KOPT-K1 (cell line): Measurements from ENCODE around the gene DBNL.

ENCODE experiments used
- H3K27ac ChIP-seq: fragments of 200-600 bp; sonication (generic); 2 replicates; pipeline ENCODE4 v1.5.1; 2016; ENCODE audit warnings: antibody characterized with exemption, mild to moderate bottlenecking, low read depth, low read length; ENCODE audit not compliant: poor library complexity, severe bottlenecking
- H3K36me3 ChIP-seq: fragments of 200-600 bp; sonication (generic); 2 replicates; pipeline ENCODE4 v1.5.1; 2017; ENCODE audit warnings: antibody characterized with exemption, mild to moderate bottlenecking, low read length, moderate library complexity; ENCODE audit not compliant: insufficient read depth
- H3K9me3 ChIP-seq: fragments of 200-600 bp; sonication (generic); 2 replicates; pipeline ENCODE4 v1.5.1; 2017; ENCODE audit warnings: antibody characterized with exemption, low read length, mild to moderate bottlenecking; ENCODE audit not compliant: insufficient read depth, poor library complexity, severe bottlenecking

DBNL gene

DNA sequence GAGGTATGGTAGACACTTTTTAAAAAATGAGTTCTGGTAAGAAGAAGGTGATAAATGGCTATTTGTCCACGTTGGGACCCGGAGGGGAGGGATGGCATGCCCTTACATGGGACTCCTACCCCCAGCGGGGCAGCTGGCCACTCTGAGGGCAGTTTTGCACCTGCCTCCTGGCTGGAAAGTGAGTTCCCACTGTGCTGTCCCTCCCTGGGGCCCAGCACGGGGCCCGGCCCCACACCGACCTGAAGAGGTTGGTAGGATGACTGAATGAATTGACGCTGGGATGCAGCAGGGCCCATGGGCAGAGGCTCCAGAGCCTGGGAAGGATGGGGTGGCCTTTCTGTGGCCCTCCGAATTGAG is 59.0 kb downstream of the DBNL start:
- H3K27ac ChIP-seq, result peak overlapping the region; percentile 100
- H3K36me3 ChIP-seq, result peaks cover 38% of the 10 kb centered on the region
- no peaks in the 10 kb centered on the region for H3K9me3 ChIP-seq

DNA sequence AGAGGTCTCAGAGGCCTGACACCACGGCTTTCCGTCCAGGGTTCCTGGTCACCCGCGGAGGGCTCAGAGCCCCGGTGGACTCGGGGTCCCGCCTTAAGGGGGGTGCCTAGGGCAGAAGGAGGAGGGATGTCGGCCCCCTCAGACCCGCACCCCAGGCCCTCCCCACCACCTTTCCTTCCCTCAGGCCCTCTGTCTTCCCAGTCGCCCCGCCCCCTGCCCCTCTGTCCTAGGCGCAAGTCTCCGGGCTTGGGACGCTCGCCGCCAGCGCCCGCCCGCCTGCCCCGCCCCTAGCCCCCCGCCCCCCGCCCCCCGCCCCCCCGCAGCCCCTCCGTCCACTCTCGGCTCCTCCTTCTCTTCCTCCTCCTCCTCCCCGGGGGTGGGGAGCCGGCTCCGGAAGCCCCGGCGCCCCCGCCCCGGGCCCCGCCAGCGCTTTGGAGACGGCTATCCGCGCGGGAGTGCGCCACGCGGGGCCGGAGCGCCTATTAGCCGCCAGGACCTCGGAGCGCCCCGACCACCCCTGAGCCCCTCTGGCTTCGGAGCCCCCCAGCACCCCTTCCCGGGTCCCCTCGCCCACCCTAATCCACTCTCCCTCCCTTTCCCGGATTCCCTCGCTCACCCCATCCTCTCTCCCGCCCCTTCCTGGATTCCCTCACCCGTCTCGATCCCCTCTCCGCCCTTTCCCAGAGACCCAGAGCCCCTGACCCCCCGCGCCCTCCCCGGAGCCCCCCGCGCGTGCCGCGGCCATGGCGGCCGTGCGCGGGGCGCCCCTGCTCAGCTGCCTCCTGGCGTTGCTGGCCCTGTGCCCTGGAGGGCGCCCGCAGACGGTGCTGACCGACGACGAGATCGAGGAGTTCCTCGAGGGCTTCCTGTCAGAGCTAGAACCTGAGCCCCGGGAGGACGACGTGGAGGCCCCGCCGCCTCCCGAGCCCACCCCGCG is 59.7 kb downstream of the DBNL start, which contains the start of gene AEBP1:
Gene AEBP1 (plus strand): TSS at position 423 of the 937 bp plus-strand sequence. CDS start 321 bp downstream, at position 744.
- H3K27ac ChIP-seq, result peak within 1 kb of the TSS; percentile 100

DNA sequence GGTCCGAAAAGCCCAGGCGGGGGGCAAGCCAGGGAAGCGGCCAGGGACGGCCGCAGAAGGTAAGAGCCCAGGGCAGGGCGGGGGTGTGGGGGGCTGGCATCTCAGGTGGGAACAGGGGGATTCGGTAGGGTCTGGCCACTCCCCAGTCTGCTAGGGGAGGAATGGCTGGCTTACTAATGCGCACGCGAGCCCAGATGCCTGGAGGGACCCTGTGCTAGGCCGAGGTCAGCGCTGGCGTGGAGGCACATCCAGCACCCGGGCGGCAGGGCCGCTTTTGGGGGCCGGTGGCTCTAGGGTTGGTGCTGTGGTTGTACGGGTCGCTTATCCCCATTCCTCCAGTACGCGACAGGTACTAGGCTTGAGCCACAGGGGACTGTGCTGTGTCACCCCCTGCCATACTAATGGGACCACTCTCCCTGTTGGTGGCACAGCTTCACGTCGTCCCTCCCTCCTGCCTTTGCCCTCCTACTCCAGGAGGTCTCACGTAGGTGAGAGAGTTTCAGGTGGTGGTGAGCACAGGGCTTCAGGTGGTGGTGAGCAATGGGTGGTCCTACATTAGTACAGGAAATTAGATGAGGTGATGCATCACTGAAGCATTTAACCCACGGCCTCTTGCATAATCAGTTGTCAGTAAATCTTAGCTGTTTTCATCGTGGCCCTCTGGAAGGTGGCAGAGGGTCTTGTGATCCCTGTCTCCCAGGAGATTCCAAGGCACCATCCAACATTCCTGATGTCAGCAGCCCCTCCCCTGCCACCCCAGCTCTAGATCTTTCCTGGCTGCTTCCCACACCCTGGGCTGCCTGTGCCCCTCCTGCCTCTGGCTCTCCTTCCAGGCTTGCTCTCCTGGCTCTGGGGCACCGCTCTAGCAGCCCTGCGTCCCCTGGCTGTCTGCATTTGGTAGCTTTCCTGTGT is 60.6 kb downstream of the DBNL start:
- H3K36me3 ChIP-seq, result peaks cover 54% of the 10 kb centered on the region
- H3K27ac ChIP-seq, result peak overlapping the region; percentile 100
- H3K9me3 ChIP-seq, result no peaks in the 10 kb centered on the region

More for the DNA sequence above, 59.7 kb downstream of the DBNL start, which contains the start of gene AEBP1:
- Histone ChIP-seq H3K9me3 (no peaks in the 10 kb centered on the region), H3K36me3 (peaks cover 45% of the 10 kb centered on the region)

DNA sequence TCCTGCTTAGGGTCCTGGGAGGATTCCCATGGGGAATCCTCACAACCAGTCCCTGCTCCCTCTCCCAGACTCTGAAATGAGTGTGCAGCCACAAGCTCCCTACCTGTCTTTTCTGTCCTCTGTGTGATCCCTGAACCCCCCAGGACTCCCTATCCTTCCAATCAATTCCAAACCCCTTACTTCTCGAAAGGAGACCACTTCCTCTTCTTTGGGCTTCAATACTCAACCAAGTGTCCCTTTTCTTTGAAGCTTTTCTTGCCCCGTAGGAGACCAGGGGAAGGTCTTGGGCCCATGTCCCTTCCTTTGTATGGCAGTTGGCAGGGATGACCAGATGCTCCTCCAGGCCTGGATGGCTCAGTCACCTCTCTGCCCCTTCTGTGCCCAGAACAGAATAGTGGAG is 61.3 kb downstream of the DBNL start:
- H3K9me3 ChIP-seq, result no peaks in the 10 kb centered on the region
- peaks cover 61% of the 10 kb centered on the region for H3K36me3 ChIP-seq
- H3K27ac ChIP-seq, result peak overlapping the region; percentile 100

DNA sequence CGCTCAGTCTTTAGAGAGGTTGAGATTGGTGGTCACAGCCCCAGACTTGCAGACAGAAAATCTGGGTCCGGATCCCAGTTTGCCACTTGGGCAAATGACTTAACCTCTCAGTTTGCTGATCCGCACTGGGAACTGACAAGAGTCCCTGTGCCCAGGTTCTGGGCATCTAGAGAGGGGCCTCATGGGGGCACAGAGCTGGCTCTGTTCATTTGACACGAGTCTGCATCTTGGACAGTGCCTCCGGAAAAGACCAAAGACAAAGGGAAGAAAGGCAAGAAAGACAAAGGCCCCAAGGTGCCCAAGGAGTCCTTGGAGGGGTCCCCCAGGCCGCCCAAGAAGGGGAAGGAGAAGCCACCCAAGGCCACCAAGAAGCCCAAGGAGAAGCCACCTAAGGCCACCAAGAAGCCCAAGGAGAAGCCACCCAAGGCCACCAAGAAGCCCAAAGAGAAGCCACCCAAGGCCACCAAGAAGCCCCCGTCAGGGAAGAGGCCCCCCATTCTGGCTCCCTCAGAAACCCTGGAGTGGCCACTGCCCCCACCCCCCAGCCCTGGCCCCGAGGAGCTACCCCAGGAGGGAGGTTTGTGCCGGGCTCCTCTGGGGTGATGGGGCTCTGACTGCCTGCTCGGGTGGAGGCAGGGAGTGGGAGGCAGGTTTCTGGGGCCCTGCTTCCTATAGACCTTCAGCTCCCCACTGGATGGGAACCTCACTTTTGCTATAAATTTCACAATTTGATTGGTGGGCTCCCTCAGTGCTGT is 62.0 kb downstream of the DBNL start:
- Histone ChIP-seq H3K9me3 (no peaks in the 10 kb centered on the region), H3K36me3 (peaks cover 68% of the 10 kb centered on the region), H3K27ac (peak overlapping the region; percentile 100)

DNA sequence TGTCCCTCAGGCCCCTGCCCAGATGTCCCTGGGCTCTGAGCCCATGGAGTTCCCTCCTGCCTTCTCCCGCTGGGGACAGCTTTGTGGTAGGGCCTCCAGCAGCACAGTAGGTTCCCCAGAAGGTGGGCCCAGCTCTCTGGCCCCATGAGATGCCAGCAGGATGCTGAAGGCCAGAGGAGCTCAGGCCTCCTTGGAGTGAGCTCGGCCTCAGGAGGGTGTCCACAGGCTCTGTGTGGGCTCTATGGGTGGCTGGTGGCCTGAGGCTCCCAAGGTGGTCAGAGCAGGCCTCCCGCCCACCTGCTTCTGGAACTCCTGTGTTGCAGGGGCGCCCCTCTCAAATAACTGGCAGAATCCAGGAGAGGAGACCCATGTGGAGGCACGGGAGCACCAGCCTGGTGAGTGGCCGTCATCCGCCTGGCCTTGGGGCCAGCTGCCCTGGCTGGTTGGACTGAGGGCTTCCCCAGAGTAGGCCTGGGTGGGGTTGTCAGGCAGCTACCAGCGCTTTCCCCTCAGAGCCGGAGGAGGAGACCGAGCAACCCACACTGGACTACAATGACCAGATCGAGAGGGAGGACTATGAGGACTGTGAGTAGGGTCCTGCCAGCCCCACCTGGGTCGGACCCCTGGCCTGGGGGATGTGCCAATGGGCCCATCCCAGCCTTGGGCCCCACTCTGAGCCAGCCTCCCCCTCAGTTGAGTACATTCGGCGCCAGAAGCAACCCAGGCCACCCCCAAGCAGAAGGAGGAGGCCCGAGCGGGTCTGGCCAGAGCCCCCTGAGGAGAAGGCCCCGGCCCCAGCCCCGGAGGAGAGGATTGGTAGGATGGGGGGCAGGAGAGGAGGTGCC is 62.8 kb downstream of the DBNL start:
- peak overlapping the region; percentile 100 for H3K27ac ChIP-seq
- no peaks in the 10 kb centered on the region for H3K9me3 ChIP-seq
- H3K36me3 ChIP-seq, result peaks cover 76% of the 10 kb centered on the region

DNA sequence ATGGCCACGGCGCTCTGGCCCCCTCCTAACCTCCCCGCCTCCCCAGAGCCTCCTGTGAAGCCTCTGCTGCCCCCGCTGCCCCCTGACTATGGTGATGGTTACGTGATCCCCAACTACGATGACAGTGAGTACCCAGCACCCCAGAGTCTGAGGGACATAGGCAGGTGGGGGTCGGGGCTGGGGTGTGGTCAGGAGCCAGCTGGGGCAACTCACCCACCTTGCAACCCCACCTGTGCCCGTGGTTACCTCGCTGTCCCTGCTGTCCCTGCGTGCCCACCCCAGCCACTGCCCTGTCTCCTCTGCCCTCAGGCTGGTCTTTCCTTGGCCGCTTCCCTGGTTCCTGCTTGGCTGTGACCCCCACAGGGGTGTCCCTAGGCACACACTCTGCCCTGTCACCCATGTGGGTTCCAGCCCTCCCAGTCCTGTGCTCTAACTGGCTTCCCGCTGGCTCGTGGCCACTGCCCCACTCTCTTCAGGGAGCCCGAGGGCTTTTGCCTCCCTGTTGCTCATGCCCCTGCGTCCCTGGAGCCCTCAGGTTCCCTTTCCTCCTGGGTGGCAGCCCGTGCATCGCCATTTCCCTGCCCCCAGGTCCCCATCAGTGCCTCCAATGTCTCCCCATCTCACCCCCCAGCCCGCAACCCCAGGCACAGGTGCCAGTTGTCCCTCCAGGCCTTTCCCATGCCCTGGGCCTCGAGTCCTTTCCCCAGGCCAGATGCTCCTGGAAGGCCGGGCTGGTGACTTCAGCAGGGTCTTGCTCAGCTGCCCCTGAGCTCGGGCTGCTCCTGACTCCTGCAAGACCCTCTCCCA is 63.7 kb downstream of the DBNL start:
- Histone ChIP-seq H3K9me3 (no peaks in the 10 kb centered on the region), H3K27ac (peak overlapping the region; percentile 100), H3K36me3 (peaks cover 84% of the 10 kb centered on the region)

DNA sequence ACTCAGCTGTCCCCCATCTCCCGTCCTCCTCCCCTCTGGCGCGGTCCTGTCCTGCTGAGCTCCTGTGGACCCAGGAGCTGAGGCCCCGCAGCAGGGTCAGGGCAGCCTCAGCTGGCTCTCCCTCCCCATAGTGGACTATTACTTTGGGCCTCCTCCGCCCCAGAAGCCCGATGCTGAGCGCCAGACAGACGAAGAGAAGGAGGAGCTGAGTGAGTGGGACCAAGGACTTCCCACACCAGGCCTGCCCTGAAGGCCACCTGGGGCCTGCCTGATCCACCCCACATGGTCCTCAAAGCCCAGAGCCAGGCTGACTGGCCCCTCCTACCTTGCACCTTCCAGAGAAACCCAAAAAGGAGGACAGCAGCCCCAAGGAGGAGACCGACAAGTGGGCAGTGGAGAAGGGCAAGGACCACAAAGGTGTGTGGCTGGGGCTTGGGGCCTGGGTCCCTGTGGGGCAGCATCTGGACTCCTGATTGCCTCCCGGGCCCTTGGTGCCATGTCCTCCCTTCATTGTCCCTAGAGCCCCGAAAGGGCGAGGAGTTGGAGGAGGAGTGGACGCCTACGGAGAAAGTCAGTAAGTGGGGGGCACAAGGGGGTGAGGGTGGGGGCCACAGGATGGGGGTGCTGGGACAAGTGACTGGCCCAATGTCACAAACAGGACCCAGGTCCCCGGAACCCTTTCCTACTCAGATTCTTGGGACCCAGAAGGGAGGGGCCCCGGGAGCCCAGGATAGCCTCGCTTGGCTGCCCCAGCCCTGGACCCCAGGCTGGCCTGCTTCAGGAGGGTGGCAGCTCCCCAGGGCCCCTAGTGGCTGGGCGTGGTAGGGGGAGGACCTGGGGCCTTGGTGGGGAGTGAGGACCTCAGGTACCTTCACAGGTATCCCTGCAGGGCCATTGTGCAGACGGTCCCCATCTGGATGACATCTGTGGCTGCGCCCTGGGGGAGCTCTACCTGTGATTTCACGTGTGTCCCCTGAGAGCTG is 64.6 kb downstream of the DBNL start:
- H3K36me3 ChIP-seq, result peaks cover 93% of the 10 kb centered on the region
- peak overlapping the region; percentile 100 for H3K27ac ChIP-seq
- no peaks in the 10 kb centered on the region for H3K9me3 ChIP-seq

DNA sequence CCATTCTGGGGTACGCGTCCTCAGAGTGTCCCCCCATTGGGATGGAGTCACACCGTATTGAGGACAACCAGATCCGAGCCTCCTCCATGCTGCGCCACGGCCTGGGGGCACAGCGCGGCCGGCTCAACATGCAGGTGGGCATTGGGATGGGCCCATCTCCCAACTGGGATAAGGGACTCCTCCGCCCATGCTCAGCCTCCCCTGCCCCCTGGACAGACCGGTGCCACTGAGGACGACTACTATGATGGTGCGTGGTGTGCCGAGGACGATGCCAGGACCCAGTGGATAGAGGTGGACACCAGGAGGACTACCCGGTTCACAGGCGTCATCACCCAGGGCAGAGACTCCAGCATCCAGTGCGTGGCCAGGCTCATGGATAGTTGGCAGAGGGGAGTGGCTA is 65.5 kb downstream of the DBNL start:
- peak overlapping the region; percentile 100 for H3K27ac ChIP-seq
- no peaks in the 10 kb centered on the region for H3K9me3 ChIP-seq
- peaks cover 100% of the 10 kb centered on the region for H3K36me3 ChIP-seq

DNA sequence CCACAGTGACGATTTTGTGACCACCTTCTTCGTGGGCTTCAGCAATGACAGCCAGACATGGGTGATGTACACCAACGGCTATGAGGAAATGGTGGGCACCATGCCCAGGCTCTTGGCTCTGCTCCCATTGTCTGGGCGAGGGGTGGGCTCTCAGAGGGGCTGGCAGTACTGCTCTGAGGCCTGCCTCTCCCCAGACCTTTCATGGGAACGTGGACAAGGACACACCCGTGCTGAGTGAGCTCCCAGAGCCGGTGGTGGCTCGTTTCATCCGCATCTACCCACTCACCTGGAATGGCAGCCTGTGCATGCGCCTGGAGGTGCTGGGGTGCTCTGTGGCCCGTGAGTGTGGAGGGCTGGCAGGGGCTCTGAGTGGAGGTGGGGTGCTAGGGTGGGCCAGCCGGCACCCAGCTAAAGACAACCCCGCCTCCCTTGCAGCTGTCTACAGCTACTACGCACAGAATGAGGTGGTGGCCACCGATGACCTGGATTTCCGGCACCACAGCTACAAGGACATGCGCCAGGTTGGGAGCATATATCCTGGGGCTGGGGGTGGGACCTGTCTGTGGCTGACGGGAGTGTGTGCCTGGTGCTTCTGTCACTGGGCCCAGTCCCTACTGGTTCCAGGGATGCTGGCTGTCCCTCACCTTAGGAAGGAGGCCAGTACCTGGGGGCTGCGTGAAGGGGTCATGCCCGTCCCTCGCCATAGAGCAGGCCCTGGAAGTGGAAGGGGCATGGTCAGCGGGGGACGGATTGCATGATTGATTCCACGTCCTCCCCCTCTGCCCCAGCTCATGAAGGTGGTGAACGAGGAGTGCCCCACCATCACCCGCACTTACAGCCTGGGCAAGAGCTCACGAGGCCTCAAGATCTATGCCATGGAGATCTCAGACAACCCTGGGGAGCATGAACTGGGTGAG is 66.5 kb downstream of the DBNL start:
- H3K27ac ChIP-seq, result peak overlapping the region; percentile 100
- H3K36me3 ChIP-seq, result peaks cover 100% of the 10 kb centered on the region
- no peaks in the 10 kb centered on the region for H3K9me3 ChIP-seq
